ENCODE data around the gene FBXW10B. TPM values are rescaled to one million over a fixed set of nuclear protein-coding genes. Genes with fewer than 3 reads are reported as not detected.
"Not testable (repeated sequence)": the region's sequence is repeated elsewhere in the genome, so short reads cannot be mapped to it uniquely, and the experiment has no call there.

Gene FBXW10B
- total RNA-seq (8.2 TPM), polyA plus RNA-seq (under 1 TPM in 3 of 4 donors, not detected in 1; 0.14 to 0.79 (median 0.41) TPM)

DNA sequence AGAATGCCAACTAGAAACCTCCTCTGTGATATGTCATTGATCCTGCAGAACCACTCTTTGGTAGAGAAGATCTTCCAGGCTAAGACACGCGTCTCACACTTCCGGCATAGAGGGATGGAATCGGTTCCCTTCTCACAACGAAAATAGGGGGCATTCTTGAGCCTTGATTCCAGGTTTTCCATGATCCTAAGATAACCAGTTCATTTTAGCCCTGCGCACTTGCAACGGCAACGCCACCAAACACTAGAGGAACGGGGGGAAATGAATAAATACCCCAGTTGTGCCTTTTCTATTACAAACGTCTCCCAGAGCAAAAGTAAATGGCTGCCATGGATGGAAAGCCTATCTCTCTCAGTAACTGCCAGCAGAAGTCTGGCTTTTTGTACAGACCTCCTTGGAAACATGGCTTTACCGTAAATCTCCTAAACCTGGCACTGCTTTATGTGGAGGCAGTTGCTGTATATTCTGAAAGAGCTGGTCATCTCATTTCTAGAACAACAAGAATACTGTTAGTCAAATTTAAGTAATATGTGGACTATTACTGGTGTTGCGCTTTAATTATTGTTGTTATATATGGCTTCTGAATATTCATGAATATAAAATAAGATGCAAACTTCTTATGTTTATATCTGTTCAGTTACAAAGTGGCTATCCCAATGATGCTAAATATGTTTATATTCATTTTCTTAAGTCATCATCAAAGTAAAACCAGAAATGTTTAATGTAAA, at the start of gene FBXW10B:
Gene FBXW10B, minus strand, starts transcription at position 374 of the 728 bp plus-strand sequence. Its CDS starts 192 bp downstream, at position 182.
- not testable (repeated sequence) for H3K4me3 ChIP-seq (ENCODE audit: low read depth, low read length); H3K27ac ChIP-seq (ENCODE audit: insufficient read depth, low read length, poor library complexity, severe bottlenecking); H3K27me3 ChIP-seq (ENCODE audit: control insufficient read depth, insufficient read depth, low read length); H3K36me3 Mint-ChIP-seq; H3K4me1 Mint-ChIP-seq; H3K4me1 ChIP-seq (ENCODE audit: control insufficient read depth, insufficient read depth, low read length, poor library complexity, severe bottlenecking); DNase-seq; H3K4me3 Mint-ChIP-seq; H3K9me3 Mint-ChIP-seq; ATAC-seq (ENCODE audit: low read depth in 2 of 2); H3K27me3 Mint-ChIP-seq; H3K9me3 ChIP-seq (ENCODE audit: control insufficient read depth in 2 of 2, low read length in 2 of 2); H3K27ac Mint-ChIP-seq; H3K36me3 ChIP-seq (ENCODE audit: control insufficient read depth, insufficient read depth, low read length)

DNA sequence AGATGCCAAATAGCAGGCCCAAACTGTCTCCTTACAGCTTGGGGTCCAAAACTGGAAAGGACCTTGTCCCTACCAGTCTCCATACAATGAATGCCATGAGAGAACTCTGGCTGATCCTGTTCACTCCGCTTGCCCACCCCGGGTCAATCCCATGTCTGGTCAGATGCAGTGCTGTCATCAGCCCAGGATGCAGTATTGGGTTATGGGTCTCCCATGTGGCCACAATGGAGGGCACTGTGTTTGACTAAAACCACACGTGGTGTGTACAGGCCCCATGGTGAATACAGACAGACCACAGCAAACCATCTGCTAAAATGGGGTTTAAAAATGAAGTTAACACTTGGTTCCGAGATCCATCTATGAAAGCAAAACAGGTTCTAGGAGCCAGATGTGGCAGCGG, 44.2 kb upstream of the FBXW10B start:
- Histone ChIP-seq H3K4me3 (ENCODE audit: low read depth, low read length) (no peak overlapping the region), H3K27me3 (ENCODE audit: control insufficient read depth, insufficient read depth, low read length) (no peaks in the 10 kb centered on the region), H3K9me3 (ENCODE audit: control insufficient read depth in 2 of 2, low read length in 2 of 2) (no peaks in the 10 kb centered on the region), H3K36me3 (ENCODE audit: control insufficient read depth, insufficient read depth, low read length) (peaks cover 16% of the 10 kb centered on the region), H3K4me1 (ENCODE audit: control insufficient read depth, insufficient read depth, low read length, poor library complexity, severe bottlenecking) (no peaks in the 10 kb centered on the region), H3K27ac (ENCODE audit: insufficient read depth, low read length, poor library complexity, severe bottlenecking) (no peak overlapping the region)
- H3K4me3 Mint-ChIP-seq: no peak overlapping the region
- no peaks in the 10 kb centered on the region for H3K9me3 Mint-ChIP-seq
- peaks cover 0 to 6% (median 5%) of the 10 kb centered on the region in 4 donors for H3K4me1 Mint-ChIP-seq
- DNase-seq (no peak), ATAC-seq (ENCODE audit: low read depth in 2 of 2) (no peak)
- no peaks in the 10 kb centered on the region for H3K27me3 Mint-ChIP-seq
- H3K27ac Mint-ChIP-seq: no peak overlapping the region
- peaks cover 33% of the 10 kb centered on the region for H3K36me3 Mint-ChIP-seq

- no peak for ATAC-seq (ENCODE audit: low read depth in 2 of 2)
- no peaks in the 10 kb centered on the region for H3K9me3 Mint-ChIP-seq
- H3K4me3 Mint-ChIP-seq: no peak overlapping the region
Observed at GRCh38 chr17:15663176-15663575, 43.7 kb upstream of the FBXW10B start.

GRCh38 chr17:15662681-15663080, 43.2 kb upstream of the FBXW10B start:
- Mint-ChIP-seq H3K36me3 (peaks cover 28% of the 10 kb centered on the region), H3K4me3 (no peak overlapping the region), H3K27ac (peak overlapping the region in 1 of 3 donors; percentile 48), H3K4me1 (peaks cover 0 to 6% (median 5%) of the 10 kb centered on the region in 4 donors), H3K27me3 (no peaks in the 10 kb centered on the region), H3K9me3 (no peaks in the 10 kb centered on the region)
- Histone ChIP-seq H3K4me1 (ENCODE audit: control insufficient read depth, insufficient read depth, low read length, poor library complexity, severe bottlenecking) (no peaks in the 10 kb centered on the region), H3K36me3 (ENCODE audit: control insufficient read depth, insufficient read depth, low read length) (peaks cover 14% of the 10 kb centered on the region), H3K27ac (ENCODE audit: insufficient read depth, low read length, poor library complexity, severe bottlenecking) (no peak overlapping the region), H3K27me3 (ENCODE audit: control insufficient read depth, insufficient read depth, low read length) (no peaks in the 10 kb centered on the region), H3K4me3 (ENCODE audit: low read depth, low read length) (no peak overlapping the region), H3K9me3 (ENCODE audit: control insufficient read depth in 2 of 2, low read length in 2 of 2) (no peaks in the 10 kb centered on the region)
- no peak for ATAC-seq (ENCODE audit: low read depth in 2 of 2)
- no peak for DNase-seq

More at GRCh38 chr17:15663176-15663575, 43.7 kb upstream of the FBXW10B start:
- Mint-ChIP-seq H3K4me1 (peaks cover 0 to 6% (median 5%) of the 10 kb centered on the region in 4 donors), H3K27me3 (no peaks in the 10 kb centered on the region), H3K36me3 (peaks cover 32% of the 10 kb centered on the region), H3K27ac (peak overlapping the region in 1 of 3 donors; percentile 48)
- no peak for DNase-seq
- Histone ChIP-seq H3K27ac (ENCODE audit: insufficient read depth, low read length, poor library complexity, severe bottlenecking) (no peak overlapping the region), H3K27me3 (ENCODE audit: control insufficient read depth, insufficient read depth, low read length) (no peaks in the 10 kb centered on the region), H3K9me3 (ENCODE audit: control insufficient read depth in 2 of 2, low read length in 2 of 2) (no peaks in the 10 kb centered on the region), H3K4me3 (ENCODE audit: low read depth, low read length) (no peak overlapping the region), H3K4me1 (ENCODE audit: control insufficient read depth, insufficient read depth, low read length, poor library complexity, severe bottlenecking) (no peaks in the 10 kb centered on the region), H3K36me3 (ENCODE audit: control insufficient read depth, insufficient read depth, low read length) (peaks cover 16% of the 10 kb centered on the region)

- Histone ChIP-seq H3K27ac (ENCODE audit: insufficient read depth, low read length, poor library complexity, severe bottlenecking) (no peak overlapping the region), H3K36me3 (ENCODE audit: control insufficient read depth, insufficient read depth, low read length) (peaks cover 14% of the 10 kb centered on the region), H3K4me3 (ENCODE audit: low read depth, low read length) (no peak overlapping the region), H3K9me3 (ENCODE audit: control insufficient read depth in 2 of 2, low read length in 2 of 2) (no peaks in the 10 kb centered on the region), H3K27me3 (ENCODE audit: control insufficient read depth, insufficient read depth, low read length) (no peaks in the 10 kb centered on the region), H3K4me1 (ENCODE audit: control insufficient read depth, insufficient read depth, low read length, poor library complexity, severe bottlenecking) (no peaks in the 10 kb centered on the region)
- Mint-ChIP-seq H3K4me3 (no peak overlapping the region), H3K9me3 (no peaks in the 10 kb centered on the region), H3K27ac (peak overlapping the region in 1 of 3 donors; percentile 17), H3K27me3 (no peaks in the 10 kb centered on the region), H3K36me3 (peaks cover 23% of the 10 kb centered on the region), H3K4me1 (peaks cover 0 to 6% (median 5%) of the 10 kb centered on the region in 4 donors)
- no peak for DNase-seq
- ATAC-seq (ENCODE audit: low read depth in 2 of 2): no peak
Observed at GRCh38 chr17:15660077-15660476, 40.6 kb upstream of the FBXW10B start.

- Mint-ChIP-seq H3K4me3 (no peak overlapping the region), H3K27me3 (no peaks in the 10 kb centered on the region), H3K36me3 (peaks cover 23% of the 10 kb centered on the region), H3K9me3 (no peaks in the 10 kb centered on the region), H3K27ac (no peak overlapping the region), H3K4me1 (peaks cover 0 to 6% (median 5%) of the 10 kb centered on the region in 4 donors)
- Histone ChIP-seq H3K36me3 (ENCODE audit: control insufficient read depth, insufficient read depth, low read length) (peaks cover 14% of the 10 kb centered on the region), H3K9me3 (ENCODE audit: control insufficient read depth in 2 of 2, low read length in 2 of 2) (no peaks in the 10 kb centered on the region), H3K27ac (ENCODE audit: insufficient read depth, low read length, poor library complexity, severe bottlenecking) (no peak overlapping the region), H3K4me1 (ENCODE audit: control insufficient read depth, insufficient read depth, low read length, poor library complexity, severe bottlenecking) (no peaks in the 10 kb centered on the region), H3K27me3 (ENCODE audit: control insufficient read depth, insufficient read depth, low read length) (no peaks in the 10 kb centered on the region), H3K4me3 (ENCODE audit: low read depth, low read length) (no peak overlapping the region)
- no peak for ATAC-seq (ENCODE audit: low read depth in 2 of 2)
- DNase-seq: no peak
Observed at GRCh38 chr17:15659663-15660062, 40.2 kb upstream of the FBXW10B start.

GRCh38 chr17:15659236-15659635, 39.7 kb upstream of the FBXW10B start:
- H3K9me3 Mint-ChIP-seq: no peaks in the 10 kb centered on the region

DNA sequence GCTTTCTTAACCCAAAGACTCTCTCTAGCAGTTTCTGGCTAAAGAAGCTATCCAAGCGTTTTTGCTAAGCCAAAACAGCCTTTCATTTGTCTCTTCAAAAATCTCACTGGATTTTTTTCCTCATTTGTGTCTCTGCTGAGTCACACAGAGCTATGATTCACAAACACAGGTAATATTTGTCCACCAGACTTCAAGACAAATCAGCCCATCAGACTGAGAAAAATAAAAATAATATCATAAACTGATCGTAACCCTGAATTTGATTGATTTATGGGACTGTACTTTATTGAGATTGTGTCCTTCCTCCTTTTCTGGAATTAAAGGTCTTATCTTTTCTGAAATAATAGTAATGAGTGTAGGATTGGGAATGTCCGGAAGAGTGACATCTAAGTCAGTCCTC, 38.8 kb upstream of the FBXW10B start:
- Mint-ChIP-seq H3K9me3 (no peaks in the 10 kb centered on the region), H3K4me3 (no peak overlapping the region), H3K4me1 (peaks cover 0 to 12% (median 5%) of the 10 kb centered on the region in 4 donors), H3K27ac (no peak overlapping the region), H3K27me3 (no peaks in the 10 kb centered on the region), H3K36me3 (peaks cover 17% of the 10 kb centered on the region)
- ATAC-seq (ENCODE audit: low read depth in 2 of 2) (no peak), DNase-seq (no peak)
- H3K36me3 ChIP-seq (ENCODE audit: control insufficient read depth, insufficient read depth, low read length): peaks cover 3% of the 10 kb centered on the region
- H3K27ac ChIP-seq (ENCODE audit: insufficient read depth, low read length, poor library complexity, severe bottlenecking): no peak overlapping the region
- H3K4me1 ChIP-seq (ENCODE audit: control insufficient read depth, insufficient read depth, low read length, poor library complexity, severe bottlenecking): no peaks in the 10 kb centered on the region
- H3K27me3 ChIP-seq (ENCODE audit: control insufficient read depth, insufficient read depth, low read length): no peaks in the 10 kb centered on the region
- H3K4me3 ChIP-seq (ENCODE audit: low read depth, low read length): no peak overlapping the region
- H3K9me3 ChIP-seq (ENCODE audit: control insufficient read depth in 2 of 2, low read length in 2 of 2): no peaks in the 10 kb centered on the region

More at GRCh38 chr17:15659236-15659635, 39.7 kb upstream of the FBXW10B start:
- no peak overlapping the region for H3K27ac ChIP-seq (ENCODE audit: insufficient read depth, low read length, poor library complexity, severe bottlenecking)
- no peaks in the 10 kb centered on the region for H3K4me1 ChIP-seq (ENCODE audit: control insufficient read depth, insufficient read depth, low read length, poor library complexity, severe bottlenecking)
- Mint-ChIP-seq H3K27me3 (no peaks in the 10 kb centered on the region), H3K27ac (peak overlapping the region in 1 of 3 donors; percentile 14), H3K4me3 (no peak overlapping the region), H3K36me3 (peaks cover 19% of the 10 kb centered on the region), H3K4me1 (peaks cover 0 to 10% (median 5%) of the 10 kb centered on the region in 4 donors)
- DNase-seq (no peak), ATAC-seq (ENCODE audit: low read depth in 2 of 2) (no peak)
- H3K36me3 ChIP-seq (ENCODE audit: control insufficient read depth, insufficient read depth, low read length): peaks cover 10% of the 10 kb centered on the region
- H3K9me3 ChIP-seq (ENCODE audit: control insufficient read depth in 2 of 2, low read length in 2 of 2): no peaks in the 10 kb centered on the region
- no peaks in the 10 kb centered on the region for H3K27me3 ChIP-seq (ENCODE audit: control insufficient read depth, insufficient read depth, low read length)
- no peak overlapping the region for H3K4me3 ChIP-seq (ENCODE audit: low read depth, low read length)
